HG03095 (cell line): ENCODE data around the gene IGFBP7.

Source experiments
- ATAC-seq: cut with Tn5 transposase; IDR thresholded peaks from one replicate; pipeline ENCODE4 v1.9.1; 2021; ENCODE audit warnings: moderate library complexity; ENCODE audit not compliant: unreplicated experiment

IGFBP7 gene

GRCh38 chr4:57109847-57110639 lies at the start of gene IGFBP7:
IGFBP7 (minus strand) TSS chr4:57110385; CDS start chr4:57110351, 34 bp downstream.
- ATAC-seq = no peak

DNA sequence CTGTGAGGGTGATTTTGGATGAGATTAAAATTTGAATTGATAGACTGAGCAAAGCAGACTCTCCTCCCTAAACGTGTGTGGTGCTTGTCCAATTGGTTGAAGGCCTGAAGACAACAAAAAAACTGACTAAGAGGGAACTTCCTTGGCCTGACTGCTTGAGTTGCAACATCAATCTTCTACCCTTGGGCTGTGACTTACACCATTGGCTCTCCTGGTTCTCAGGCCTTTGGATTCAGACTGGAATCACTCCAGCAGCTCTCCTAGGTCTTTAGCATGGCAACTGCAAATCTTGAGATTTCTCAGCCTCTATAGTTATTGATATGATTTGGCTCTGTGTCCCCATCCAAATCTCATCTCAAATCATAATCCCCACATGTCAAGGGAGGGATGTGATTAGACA lies 49.7 kb upstream of the IGFBP7 start:
- no peak for ATAC-seq

DNA sequence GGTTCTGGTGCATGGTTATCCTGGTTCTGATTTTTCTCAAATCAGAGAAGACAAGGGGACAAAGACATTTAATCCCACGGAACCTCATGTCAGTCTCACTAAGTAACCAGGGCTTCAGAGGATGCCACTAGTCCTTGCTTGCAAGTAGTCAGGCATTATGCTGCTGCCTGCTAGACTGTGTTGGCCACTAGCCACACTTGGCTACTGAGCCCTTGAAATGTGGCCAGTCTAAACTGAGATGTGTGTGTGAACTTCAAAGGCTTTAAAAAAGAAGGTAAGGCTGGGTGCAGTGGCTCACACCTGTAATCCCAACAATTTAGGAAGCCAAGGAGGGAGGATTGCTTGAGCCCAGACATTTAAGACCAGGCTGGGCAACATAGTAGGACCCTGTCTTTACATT lies 48.6 kb upstream of the IGFBP7 start:
- no peak for ATAC-seq

- no peak for ATAC-seq
Observed at GRCh38 chr4:57158221-57158620, 48.0 kb upstream of the IGFBP7 start.

GRCh38 chr4:57157596-57158137 lies 47.5 kb upstream of the IGFBP7 start:
- no peak for ATAC-seq

- ATAC-seq = no peak
Observed at GRCh38 chr4:57156242-57156990, 46.2 kb upstream of the IGFBP7 start.

GRCh38 chr4:57154926-57155325 lies 44.7 kb upstream of the IGFBP7 start:
- no peak for ATAC-seq

GRCh38 chr4:57154191-57154590 lies 44.0 kb upstream of the IGFBP7 start:
- no peak for ATAC-seq

GRCh38 chr4:57153207-57153606 lies 43.0 kb upstream of the IGFBP7 start:
- no peak for ATAC-seq

DNA sequence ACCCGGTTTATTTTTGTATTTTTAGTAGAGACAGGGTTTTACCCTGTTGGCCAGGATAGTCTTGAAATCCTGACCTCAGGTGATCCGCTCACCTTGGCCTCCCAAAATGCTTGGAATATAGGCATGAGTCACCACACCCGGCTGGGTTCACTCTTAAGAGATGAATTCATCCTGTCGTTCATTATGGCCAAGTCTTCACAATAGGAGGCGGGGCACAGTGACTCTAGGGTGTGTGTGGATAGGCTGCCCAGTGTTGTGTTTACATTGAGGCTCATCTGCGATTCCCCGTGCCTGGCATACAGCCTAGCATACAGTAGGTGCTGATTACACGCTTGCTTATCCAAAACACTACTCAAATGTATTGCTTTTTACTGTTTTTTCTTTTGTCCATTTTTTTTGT lies 41.3 kb upstream of the IGFBP7 start:
- ATAC-seq = no peak

- no peak for ATAC-seq
Observed at GRCh38 chr4:57149833-57150232, 39.6 kb upstream of the IGFBP7 start.

DNA sequence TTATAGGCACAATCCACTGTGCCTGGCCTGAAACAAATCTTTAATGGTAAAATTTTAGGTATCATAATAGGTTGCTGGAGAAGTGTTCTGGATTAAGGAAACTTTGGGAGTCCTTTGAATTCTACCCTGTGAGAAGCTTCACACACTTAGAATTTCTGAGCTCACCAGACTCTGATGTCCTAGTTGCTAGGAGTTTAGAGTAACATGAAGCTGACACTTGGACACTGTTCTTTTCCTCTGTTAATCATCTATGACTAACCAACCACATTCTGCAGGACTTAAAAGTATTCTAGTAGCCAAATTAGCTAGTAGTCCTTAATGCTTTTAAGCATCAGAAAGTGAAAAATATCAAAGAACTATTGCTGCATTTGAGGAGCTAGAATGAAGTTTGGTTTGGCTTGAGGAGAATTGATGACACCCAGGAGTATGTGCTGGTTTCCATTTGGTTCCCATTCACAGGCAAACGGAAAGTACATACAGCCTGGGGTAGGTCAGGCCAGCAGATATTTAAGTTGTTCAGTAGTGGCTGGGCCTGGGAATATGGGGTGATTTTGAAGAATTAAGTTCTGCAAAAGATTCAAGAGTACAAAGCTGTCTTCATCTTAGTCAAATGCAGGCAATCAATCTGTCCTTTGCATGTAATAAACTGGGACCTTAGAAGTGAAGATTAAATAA lies 38.8 kb upstream of the IGFBP7 start:
- no peak for ATAC-seq

GRCh38 chr4:57148177-57148576 lies 38.0 kb upstream of the IGFBP7 start:
- no peak for ATAC-seq

- no peak for ATAC-seq
Observed at GRCh38 chr4:57147335-57148060, 37.3 kb upstream of the IGFBP7 start.

GRCh38 chr4:57146444-57146843 lies 36.3 kb upstream of the IGFBP7 start:
- no peak for ATAC-seq

- ATAC-seq = no peak
Observed at GRCh38 chr4:57144466-57144865, 34.3 kb upstream of the IGFBP7 start.

- no peak for ATAC-seq
Observed at GRCh38 chr4:57139783-57140182, 29.6 kb upstream of the IGFBP7 start.

GRCh38 chr4:57137261-57137660 lies 27.1 kb upstream of the IGFBP7 start:
- ATAC-seq = no peak

DNA sequence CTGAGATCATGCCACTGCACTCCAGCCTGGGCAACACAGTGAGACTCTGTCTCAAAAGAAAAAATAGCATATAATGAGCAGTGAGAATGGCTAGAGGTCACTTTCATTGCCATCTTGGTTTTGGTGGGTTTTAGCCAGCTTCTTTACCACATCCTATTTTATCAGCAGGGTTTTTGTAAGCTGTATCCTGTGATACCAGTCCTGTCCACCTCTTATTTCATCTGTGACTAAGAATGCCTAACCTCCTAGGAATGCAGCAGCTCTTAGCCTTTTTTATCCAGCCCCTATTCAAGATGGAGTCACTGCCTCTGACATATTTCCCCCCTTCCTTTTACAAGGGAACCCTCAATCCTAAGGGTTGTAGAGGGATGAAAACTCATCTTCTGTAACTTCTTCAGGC lies 26.1 kb upstream of the IGFBP7 start:
- no peak for ATAC-seq

DNA sequence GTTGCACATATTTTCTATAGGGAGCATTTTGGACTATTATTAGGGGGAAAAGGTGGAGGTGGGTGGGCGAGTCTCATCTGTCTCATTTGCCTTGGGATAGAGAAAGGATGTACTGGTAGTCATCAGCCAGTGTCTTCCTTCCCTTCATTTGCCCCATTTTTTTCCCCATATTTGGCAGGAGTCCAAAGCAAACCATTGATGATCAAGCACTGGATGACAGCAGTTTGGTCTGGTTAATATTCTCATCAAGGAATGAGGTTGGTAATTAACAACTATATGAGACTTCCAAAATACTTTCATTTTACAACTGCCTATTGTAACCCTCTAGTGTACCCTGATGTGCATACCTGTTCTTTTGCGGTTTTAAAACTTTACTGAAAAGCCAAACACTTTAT lies 22.6 kb upstream of the IGFBP7 start:
- no peak for ATAC-seq
